SW 1271 (cell line): Measurements from ENCODE around the gene ZNF101.
"Not testable (repeated sequence)": the region's sequence is repeated elsewhere in the genome, so short reads cannot be mapped to it uniquely, and the experiment has no call there.

Experiments
- DNase-seq, 2 experiments: peaks; one replicate each; lab custom pipeline; 2025; lab: John Stamatoyannopoulos, UW

Gene ZNF101

GRCh38 chr19:19661675-19662251 lies 6.9 kb upstream of the ZNF101 start:
- no peak for DNase-seq

GRCh38 chr19:19662344-19662743 lies 6.3 kb upstream of the ZNF101 start:
- no peak for DNase-seq

DNA sequence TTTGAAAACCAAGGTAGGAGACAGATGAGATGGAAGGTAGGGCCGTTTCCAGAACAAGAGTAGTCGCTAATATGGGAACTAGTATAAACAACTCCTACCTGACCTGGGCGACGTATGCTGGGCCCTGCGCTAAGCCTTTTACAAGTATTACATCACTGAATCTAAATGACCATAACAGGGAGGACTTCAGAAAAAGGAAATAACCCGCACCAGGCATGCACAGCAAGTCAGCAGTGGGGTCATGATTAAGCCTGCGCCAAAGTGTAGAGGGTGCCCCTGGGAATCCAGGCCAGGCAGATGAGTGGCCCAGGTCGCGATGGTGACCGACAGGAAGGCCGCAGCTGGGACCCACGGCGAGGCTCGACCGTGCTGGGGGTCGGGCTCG lies 5.8 kb upstream of the ZNF101 start:
- DNase-seq, result peak in 1 of 2 experiments; percentile 21

GRCh38 chr19:19663256-19664120 lies 5.2 kb upstream of the ZNF101 start, which contains the start of gene ATP13A1:
Gene ATP13A1 (minus strand): TSS chr19:19663676. CDS start chr19:19663666, 10 bp downstream.
- peak; percentile 82 to 93 for DNase-seq

- DNase-seq, result not testable (repeated sequence)
These were observed 3.2 kb upstream of the ZNF101 start for GRCh38 chr19:19665420-19665948.

DNA sequence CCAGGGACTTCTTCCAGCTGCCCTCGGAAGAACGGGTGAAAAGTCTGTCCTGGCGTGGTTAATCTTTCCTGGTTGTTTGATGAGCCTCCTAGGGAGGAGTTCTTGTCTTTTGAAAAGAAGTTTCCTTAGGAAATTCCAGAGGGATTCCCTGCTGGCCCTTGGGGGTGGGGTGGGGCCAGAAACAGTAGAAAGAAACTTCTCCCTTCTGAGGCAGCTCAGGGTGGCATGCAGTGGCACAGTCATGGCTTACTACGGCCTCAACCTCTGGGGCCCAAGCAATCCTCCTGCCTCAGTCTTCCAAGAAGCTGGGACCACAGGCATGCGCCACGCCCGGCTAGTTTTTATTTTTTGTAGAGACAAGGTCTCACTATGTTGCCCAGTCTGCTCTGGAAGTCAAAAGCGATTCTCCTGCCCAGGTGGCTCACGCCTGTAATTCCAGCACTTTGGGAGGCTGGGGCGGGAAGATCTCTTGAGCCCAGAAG lies 1.5 kb downstream of the ZNF101 start:
- DNase-seq, result no peak

DNA sequence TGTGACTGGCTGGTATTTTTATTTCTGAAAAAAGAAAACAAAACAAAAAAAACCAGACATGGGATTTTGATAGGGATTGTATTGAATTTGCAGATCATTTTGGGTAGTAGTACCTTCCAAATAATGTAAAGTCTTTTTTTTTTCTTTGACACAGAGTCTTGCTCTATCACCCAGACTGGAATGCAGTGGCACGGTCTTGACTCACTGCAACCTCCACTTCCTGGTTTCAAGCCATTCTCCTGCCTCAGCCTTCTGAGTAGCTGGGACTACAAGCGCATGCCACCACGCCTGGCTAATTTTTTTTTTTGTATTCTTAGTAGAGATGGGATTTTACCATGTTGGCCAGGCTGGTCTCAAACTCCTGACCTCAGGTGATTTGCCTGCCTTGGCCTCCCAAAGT lies 4.2 kb downstream of the ZNF101 start:
- no peak for DNase-seq

GRCh38 chr19:19674315-19674714 lies 5.7 kb downstream of the ZNF101 start:
- no peak for DNase-seq

- no peak for DNase-seq
These were observed 8.9 kb downstream of the ZNF101 start for GRCh38 chr19:19677579-19677978.

DNA sequence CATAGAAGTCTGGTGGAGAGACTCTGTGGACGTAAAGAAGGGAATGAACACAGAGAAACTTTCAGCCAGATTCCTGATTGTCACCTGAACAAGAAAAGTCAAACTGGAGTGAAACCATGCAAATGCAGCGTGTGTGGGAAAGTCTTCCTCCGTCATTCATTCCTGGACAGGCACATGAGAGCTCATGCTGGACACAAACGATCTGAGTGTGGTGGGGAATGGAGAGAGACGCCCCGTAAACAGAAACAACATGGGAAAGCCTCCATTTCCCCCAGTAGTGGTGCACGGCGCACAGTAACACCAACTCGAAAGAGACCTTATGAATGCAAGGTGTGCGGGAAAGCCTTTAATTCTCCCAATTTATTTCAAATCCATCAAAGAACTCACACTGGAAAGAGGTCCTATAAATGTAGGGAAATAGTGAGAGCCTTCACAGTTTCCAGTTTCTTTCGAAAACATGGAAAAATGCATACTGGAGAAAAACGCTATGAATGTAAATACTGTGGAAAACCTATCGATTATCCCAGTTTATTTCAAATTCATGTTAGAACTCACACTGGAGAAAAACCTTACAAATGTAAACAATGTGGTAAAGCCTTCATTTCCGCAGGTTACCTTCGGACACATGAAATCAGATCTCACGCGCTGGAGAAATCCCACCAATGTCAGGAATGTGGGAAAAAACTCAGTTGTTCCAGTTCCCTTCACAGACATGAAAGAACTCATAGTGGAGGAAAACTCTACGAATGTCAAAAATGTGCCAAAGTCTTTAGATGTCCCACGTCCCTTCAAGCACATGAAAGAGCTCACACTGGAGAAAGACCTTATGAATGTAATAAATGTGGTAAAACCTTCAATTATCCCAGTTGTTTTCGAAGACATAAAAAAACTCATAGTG lies 10.8 kb downstream of the ZNF101 start:
- DNase-seq, result no peak

DNA sequence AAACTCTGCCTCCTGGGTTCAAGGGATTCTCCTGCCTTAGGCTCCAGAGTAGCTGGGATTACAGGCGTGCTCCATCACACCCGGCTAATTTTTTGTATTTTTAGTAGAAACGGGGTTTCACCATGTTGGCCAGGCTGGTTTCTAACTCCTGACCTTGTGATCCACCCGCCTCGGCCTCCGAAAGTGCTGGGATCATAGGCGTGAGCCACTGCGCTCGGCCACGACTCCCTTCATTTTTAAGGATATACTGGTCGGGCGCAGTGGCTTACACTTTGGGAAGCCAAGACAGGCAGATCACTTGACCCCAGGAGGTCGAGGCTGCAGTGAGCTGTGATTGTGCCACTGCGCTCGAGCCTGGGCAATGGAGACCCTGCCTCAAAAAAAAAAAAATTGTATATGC lies 17.5 kb downstream of the ZNF101 start:
- not testable (repeated sequence) for DNase-seq

DNA sequence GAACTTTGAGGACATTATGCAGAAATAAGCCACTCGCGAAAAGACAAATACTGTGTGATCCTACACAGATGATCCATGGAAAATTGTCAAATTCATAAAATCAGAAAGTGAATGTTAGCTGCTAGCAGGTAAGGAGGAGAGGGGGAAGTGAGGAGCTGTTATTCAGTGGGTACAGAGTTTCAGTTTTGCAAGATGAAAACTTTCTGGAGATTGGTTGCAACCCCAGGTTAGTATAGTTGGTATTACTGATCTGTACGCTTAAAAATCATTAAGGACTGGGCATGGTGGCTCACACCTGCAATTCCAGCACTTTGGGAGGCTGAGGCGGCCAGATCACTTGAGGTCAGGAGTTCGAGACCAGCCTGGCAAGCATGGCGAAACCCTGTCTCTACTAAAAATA lies 17.9 kb downstream of the ZNF101 start:
- no peak for DNase-seq

DNA sequence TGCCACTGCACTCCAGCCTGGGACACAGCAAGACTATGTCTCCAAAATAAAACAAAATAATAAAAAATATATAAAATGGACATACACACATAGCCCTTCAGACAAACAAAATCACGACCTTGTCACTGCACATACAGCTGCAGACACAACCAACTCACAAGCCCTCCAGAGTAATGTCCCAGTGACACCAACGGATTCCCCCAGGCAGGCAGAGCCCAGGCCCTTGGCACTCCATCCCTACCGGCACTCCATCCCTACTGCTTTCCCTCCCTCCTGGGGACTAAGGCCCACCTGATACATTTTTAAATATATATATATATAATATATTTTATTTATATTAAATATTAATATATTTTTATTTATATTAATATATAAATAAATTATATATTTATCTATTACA lies 18.5 kb downstream of the ZNF101 start:
- DNase-seq, result no peak

DNA sequence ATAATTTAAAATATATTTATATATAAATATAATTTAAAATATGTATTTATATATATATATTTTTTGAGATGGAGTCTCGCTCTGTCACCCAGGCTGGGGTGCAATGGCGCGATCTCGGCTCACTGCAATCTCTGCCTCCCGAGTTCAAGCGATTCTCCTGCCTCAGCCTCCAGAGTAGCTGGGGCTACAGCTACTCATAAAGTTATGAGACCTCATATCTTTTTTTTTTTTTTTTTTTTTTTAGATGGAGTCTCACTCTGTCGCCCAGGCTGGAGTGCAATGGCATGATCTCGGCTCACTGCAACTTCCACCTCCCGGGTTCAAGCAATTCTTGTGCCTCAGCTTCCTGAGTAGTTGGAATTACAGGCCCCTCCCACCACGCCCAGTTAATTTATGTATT lies 20.4 kb downstream of the ZNF101 start:
- not testable (repeated sequence) for DNase-seq

- no peak for DNase-seq
These were observed 23.0 kb downstream of the ZNF101 start for GRCh38 chr19:19691683-19692082.

DNA sequence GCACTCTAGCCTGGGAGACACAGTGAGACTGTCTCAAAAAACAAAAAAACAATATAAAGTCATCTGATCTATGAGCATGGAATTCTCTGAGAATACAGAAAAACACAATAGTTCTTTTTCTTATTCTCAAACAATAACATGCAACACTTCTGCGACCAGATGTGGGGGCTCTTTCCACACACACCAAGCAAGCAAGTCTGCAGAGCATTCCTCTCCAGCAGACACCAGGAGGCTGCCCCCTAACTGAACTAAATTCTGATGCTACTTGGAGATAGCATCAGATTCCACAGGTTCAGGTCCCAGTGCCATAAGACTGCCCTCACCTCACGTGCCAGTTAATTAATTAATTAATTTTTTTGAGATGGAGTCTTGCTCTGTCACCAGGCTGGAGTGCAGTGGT lies 27.7 kb downstream of the ZNF101 start:
- DNase-seq, result no peak

GRCh38 chr19:19697589-19697988 lies 28.9 kb downstream of the ZNF101 start:
- no peak for DNase-seq

DNA sequence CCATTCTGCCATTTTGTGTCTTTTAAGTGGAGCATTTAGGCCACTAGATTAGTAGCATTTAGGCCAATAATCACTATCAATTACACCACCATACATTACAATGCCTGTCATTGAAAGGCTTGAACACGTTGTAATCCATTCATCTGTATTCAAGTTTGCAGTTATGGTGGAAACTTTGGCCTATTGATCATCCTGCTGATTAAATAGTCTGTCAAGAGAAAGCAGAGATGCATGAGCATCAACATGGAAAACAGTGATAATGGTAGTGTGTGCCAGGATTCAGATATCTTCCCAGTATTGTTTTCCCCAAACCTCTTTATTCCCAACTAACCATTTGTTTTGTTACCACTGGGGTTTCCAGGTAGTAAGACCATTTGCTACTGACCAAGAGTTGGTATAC lies 31.9 kb downstream of the ZNF101 start:
- DNase-seq, result not testable (repeated sequence)

GRCh38 chr19:19704836-19705235 lies 36.2 kb downstream of the ZNF101 start:
- DNase-seq, result no peak

DNA sequence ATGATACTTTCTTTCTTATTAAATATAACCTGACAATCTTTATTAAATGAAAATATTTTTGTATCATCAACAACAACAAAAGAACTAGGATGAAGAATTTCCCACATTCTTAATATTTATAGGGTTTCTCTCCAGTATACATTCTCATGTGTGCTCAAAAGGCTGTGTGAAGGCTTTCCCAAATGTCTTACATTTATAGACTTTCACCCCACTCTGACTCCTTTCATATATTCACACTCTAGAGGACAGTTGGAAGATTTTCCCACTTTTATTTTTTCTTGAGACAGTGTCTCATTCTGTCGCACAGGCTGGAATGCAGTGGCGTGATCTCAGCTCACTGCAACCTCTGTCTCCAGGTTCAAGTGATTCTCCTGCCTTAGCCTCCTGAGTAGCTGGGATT lies 41.9 kb downstream of the ZNF101 start:
- no peak for DNase-seq

GRCh38 chr19:19711306-19711933 lies 42.8 kb downstream of the ZNF101 start:
- no peak for DNase-seq
